HG03159 (cell line): ENCODE results near the gene FEZF1.
"Not testable (repeated sequence)": the region's sequence is repeated elsewhere in the genome, so short reads cannot be mapped to it uniquely, and the experiment has no call there.

Experiments
- ATAC-seq: cut with Tn5 transposase; IDR thresholded peaks from one replicate; pipeline ENCODE4 v1.9.1; 2021; ENCODE audit warnings: mild to moderate bottlenecking, moderate library complexity; ENCODE audit not compliant: unreplicated experiment

FEZF1 gene

DNA sequence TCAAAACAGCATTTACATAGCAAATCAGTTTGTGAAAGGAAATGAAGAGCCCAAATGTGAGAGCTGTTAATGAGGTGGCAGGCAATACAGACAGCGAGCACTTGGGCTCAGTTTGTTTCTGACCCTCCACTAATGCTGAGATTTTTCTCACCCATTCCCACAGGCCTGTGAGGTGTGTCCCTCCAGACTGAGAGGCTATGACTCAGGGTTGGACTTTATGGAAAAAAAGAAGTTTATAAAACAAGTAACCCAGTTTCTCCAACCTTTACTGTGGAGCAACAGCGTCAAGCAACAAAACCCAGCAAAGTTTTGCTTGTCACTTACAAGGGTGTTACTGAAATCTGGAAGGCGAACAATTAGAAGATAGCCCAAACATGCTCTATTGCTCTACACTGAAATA is 4.9 kb upstream of the FEZF1 start:
- no peak for ATAC-seq

DNA sequence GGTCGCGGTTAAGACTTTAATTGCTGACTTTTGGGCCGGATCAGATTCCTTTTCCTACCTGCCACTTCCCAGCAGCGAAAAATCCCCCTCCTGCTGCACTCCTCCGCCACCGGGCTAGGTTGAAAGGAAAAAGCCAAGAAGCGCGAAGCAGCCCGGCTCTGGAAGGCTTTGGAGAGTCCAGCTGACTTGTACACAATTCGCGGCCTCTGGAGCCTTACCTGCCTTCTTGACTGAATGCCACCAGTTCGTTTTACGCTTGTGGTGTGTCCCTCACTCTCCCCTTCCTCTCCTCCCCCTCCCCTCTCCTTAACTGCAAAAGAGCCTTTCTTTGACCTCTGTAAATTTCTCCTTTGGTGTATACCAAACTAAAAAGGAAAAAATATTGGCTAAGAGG is 2.7 kb upstream of the FEZF1 start:
- no peak for ATAC-seq

DNA sequence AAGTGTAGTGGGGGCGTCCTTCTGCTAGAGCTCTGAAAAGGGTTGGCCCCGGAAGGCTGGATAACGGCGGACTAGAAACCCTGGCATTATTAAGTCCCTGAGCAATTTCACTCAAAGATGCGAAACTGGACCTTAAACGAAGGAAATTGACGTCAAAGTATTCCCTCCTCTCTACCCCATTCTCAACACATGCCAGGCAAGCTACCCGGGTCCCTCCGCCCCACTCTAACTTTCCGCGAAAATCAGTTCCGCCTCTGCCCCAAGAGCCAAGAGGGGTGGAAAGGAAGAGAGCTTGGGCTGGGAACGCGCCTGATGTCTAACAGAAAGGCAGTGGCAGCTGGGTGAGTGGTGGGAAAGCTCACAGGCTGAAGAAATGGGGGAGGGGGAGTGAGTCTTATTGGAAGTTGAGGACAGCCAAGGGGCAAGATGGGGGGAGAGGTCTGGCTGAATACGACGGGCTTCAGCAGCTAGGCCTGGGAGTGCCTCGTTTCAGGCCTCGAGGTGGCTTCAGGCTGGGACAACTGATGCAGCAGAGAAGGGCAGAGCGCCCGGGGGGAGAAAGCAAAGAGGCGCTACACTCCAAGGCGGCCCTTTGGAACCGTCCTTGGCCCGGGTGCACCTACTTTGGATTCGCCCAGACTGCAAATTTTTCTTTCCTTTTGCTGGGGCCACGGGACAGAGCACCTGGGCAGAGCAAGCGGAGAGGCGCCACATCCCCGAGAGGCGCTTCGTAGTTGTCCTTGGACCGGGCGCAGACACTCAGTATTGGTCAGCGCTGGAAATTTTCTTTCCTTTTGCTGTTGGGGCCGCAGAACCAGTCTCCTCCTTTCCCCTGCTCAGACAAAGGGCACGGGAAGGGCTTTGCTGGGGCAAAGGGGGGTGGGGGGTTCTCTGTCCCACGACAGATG is 2.0 kb upstream of the FEZF1 start:
- no peak for ATAC-seq

GRCh38 chr7:122305475-122306319 is 1.1 kb upstream of the FEZF1 start:
- no peak for ATAC-seq

DNA sequence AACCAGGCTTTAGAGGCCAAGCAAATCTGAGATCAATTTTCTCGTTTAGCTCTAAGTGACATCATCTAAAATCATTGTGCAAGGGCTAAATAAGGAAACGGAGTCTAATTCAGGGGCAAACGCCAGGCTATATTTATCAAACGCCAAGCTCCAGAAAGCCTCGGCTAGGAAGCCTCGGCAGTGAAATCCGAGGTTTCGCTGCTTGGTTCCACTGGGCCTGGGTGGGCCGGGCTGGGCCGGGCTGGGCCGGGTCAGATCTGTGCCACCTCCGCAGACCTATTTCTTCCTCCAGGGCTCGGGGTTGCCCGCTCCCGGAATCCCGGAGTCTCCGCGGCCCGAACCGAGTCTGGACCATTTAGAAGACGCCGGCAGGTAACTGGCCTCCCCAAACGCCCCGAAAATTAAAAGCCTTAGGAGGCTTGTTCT is 459 bp upstream of the FEZF1 start:
- no peak for ATAC-seq

GRCh38 chr7:122303531-122304318 is 825 bp downstream of the FEZF1 start:
- ATAC-seq: no peak

GRCh38 chr7:122302761-122303530 is 1.6 kb downstream of the FEZF1 start:
- no peak for ATAC-seq

- ATAC-seq: no peak
Observed at GRCh38 chr7:122301858-122302760, 2.4 kb downstream of the FEZF1 start.

GRCh38 chr7:122300956-122301833 is 3.4 kb downstream of the FEZF1 start:
- ATAC-seq: no peak

GRCh38 chr7:122300211-122300932 is 4.2 kb downstream of the FEZF1 start:
- ATAC-seq: no peak

- ATAC-seq: no peak
Observed at GRCh38 chr7:122299624-122300210, 4.8 kb downstream of the FEZF1 start.

GRCh38 chr7:122298618-122299017 is 5.9 kb downstream of the FEZF1 start:
- ATAC-seq: no peak

DNA sequence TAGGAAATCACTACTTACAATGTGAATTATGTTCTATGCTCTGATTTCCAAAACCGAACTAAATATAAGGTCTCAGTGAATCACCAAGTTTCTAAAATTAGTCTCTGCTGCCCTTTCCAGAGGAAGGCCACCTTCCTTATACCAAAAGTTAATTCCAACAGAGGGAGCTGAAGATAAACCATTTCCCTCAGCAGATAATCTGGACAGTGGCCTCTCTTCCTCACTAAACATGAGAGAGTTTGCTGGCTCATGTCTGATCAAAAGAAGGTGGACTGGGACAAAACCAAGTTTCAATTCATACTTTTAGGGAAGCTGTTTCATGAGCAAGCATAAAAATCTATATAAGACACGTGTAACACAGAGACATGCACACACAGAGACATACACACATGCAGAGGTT is 6.4 kb downstream of the FEZF1 start:
- ATAC-seq: no peak

DNA sequence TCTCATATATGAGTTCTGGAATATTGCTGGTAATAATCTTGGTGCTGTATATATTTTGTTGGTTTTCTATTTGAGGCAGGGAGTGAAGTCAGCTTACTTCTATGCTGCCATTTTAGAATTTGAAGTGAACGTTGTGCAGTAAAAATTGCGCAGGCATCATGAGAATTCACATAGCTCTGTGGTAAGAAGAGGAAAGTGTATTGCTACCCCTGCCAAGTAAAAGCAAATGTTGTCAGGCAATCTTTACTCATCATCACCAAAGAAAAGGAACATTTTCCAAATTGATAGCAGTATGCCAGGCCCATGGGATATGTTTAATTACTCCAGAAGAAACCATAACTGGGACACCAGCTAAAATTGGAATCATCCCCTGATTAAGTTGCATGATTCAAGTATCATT is 13.4 kb downstream of the FEZF1 start:
- no peak for ATAC-seq

DNA sequence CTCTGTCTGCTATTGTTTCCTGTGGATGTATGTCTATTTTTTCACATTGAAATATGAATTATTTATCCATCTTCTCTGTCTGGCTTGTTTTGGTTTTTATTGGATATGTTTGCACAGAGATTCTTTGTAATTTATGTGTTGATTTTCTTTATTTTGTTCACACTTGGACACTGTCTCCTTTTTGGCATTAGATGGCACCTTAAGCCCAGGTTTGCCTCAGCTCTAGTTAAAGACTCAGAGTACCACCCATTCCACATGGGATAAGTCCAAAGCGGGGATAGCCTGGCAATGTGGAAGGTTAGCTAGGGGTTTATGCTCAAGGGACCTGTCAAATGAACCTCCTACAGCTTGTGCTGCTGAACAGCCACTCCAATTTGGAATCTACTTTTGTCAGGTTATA is 14.1 kb downstream of the FEZF1 start:
- ATAC-seq: no peak

DNA sequence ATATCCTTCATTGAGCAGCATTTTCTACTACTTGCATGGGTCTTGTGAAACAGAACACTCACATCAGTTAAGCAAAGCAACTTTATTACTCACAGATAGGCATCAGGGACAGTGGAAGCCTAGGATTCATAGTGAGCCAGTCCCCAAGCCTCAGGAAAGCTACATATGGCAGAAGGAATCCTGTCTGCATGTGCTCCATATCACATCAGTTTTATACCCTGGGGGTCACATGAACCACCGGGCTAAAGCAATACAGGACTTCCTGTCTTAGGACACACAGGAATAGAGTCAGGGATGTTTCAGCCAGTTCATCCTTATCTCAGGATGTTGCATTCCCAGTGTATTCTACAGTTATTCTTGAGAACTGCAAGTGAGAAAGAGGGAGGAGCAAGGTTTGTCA is 15.1 kb downstream of the FEZF1 start:
- ATAC-seq: no peak

- ATAC-seq: not testable (repeated sequence)
Observed at GRCh38 chr7:122284608-122285007, 19.9 kb downstream of the FEZF1 start.
